Measurements from ENCODE around the gene RCAN1. TPM values are rescaled to one million over a fixed set of nuclear protein-coding genes. Genes with fewer than 3 reads are reported as not detected.

The RCAN1 gene
- total and polyA plus RNA-seq, 4 donors, result 12.2 to 32.8 (median 29.8) TPM

DNA sequence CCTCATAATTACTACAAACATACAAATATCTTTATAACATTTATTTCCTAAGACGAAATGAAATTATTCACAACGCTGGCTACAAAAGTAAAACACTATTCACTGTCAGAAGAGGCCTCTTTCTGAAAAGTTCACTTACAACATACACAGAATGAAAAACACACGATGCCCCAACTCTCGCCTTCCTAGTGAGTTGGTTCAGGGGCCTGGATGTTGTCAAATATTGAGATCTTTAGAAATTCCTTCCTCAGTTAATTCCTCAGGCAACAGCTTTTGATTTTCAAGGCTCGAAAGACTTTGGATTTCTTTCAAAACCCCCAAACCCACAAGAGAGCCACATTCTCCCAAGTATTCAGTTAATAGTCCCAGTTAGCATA lies 88.7 kb downstream of the RCAN1 start:
- 24 to 50% methylated on average over 5 of the region's 5 CpGs for WGBS, 2 donors
- ATAC-seq (ENCODE audit: insufficient read depth, low FRiP score), result no peak
- Histone ChIP-seq H3K9ac (ENCODE audit: insufficient read depth in 1 of 2, low read length in 2 of 2) (peak overlapping the region; percentile 63 to 93), H3K4me1 (ENCODE audit: control insufficient read depth in 5 of 5, insufficient read depth in 5 of 5, low read length in 5 of 5) (peaks cover 4 to 30% (median 15%) of the 10 kb centered on the region in 5 donors), H3K27ac (ENCODE audit: low read depth in 1 of 2, low read length in 1 of 2) (peak overlapping the region; percentile 91 to 96), H3K36me3 (ENCODE audit: control insufficient read depth in 4 of 4, insufficient read depth in 4 of 4, low read length in 4 of 4) (peaks cover 0 to 5% (median 1%) of the 10 kb centered on the region in 4 donors), H3K9me3 (ENCODE audit: control insufficient read depth in 4 of 4, insufficient read depth in 3 of 4, low read length in 3 of 4) (no peaks in the 10 kb centered on the region), H3K4me3 (no peak overlapping the region), H3K27me3 (ENCODE audit: control insufficient read depth in 3 of 3, insufficient read depth in 3 of 3, low read length in 2 of 3) (no peaks in the 10 kb centered on the region)
- DNase-seq, result peak in 2 of 3 donors; percentile 27 to 74
- TF ChIP-seq, protein P1, sequence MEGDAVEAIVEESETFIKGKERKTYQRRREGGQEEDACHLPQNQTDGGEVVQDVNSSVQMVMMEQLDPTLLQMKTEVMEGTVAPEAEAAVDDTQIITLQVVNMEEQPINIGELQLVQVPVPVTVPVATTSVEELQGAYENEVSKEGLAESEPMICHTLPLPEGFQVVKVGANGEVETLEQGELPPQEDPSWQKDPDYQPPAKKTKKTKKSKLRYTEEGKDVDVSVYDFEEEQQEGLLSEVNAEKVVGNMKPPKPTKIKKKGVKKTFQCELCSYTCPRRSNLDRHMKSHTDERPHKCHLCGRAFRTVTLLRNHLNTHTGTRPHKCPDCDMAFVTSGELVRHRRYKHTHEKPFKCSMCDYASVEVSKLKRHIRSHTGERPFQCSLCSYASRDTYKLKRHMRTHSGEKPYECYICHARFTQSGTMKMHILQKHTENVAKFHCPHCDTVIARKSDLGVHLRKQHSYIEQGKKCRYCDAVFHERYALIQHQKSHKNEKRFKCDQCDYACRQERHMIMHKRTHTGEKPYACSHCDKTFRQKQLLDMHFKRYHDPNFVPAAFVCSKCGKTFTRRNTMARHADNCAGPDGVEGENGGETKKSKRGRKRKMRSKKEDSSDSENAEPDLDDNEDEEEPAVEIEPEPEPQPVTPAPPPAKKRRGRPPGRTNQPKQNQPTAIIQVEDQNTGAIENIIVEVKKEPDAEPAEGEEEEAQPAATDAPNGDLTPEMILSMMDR (IDR thresholded peaks at IDR 0.05; ENCODE audit: control extremely low read depth, extremely low read depth), result no peak

DNA sequence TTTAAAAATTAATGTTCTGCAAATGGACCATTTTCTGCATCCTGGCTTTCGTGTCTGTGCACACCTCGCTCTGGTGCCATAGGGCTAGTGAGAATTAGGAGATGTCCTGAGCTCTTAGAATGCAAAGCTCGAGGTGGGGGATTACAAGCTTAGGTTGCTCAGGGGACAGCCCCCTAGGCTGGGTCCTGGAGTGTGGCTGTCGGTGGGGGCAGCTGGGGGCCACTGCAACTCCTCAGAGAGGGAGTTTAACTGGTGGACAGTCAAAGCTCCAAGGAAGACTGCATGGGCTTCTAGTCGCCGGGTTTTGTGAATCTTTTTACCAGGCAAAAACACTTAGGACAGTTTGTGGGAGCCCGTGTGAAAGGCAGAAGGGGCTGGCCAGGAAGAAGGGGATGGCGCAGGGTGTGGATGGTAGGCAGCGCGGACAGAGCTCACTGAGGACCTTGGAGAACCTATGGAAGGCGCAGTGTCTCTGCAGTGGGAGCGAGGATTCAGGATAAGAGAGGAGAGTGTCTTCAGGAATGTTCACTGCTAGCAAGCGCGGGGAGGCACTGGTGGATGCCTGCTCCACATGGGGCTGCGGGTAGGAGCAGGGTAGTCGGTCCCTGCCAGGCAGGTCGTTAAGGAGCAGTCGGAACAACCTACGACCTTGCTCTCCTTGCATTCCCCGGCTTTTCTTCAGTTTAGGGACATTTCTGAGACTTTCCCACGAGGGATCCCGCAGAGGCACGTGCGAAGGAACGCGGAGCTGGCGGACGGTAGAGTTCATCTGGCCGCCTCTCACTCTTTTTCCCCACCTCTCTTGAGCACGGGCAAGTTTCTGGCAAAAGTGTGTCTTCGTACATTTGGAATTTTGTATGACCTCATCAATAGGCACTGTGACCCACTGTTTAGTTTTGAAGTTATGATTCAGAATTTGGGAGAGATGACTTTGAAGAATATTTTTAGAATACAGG lies 90.0 kb downstream of the RCAN1 start:
- WGBS, 2 donors, result 55 to 79% methylated on average over 31 of the region's 31 CpGs
- no peak overlapping the region for H3K4me3 ChIP-seq
- H3K36me3 ChIP-seq (ENCODE audit: control insufficient read depth in 4 of 4, insufficient read depth in 4 of 4, low read length in 4 of 4), result peaks cover 0 to 11% (median 5%) of the 10 kb centered on the region in 4 donors
- H3K27me3 ChIP-seq (ENCODE audit: control insufficient read depth in 3 of 3, insufficient read depth in 3 of 3, low read length in 2 of 3), result no peaks in the 10 kb centered on the region
- H3K4me1 ChIP-seq (ENCODE audit: control insufficient read depth in 5 of 5, insufficient read depth in 5 of 5, low read length in 5 of 5), result peaks cover 4 to 30% (median 18%) of the 10 kb centered on the region in 5 donors
- peak; percentile 35 to 47 (median 47) for DNase-seq
- H3K9ac ChIP-seq (ENCODE audit: insufficient read depth in 1 of 2, low read length in 2 of 2), result no peak overlapping the region
- H3K9me3 ChIP-seq (ENCODE audit: control insufficient read depth in 4 of 4, insufficient read depth in 3 of 4, low read length in 3 of 4), result no peaks in the 10 kb centered on the region
- peak overlapping the region; percentile 67 to 82 for H3K27ac ChIP-seq (ENCODE audit: low read depth in 1 of 2, low read length in 1 of 2)
- TF ChIP-seq, protein P1 (IDR thresholded peaks at IDR 0.05; ENCODE audit: control extremely low read depth, extremely low read depth), result no peak
- no peak for ATAC-seq (ENCODE audit: insufficient read depth, low FRiP score)

DNA sequence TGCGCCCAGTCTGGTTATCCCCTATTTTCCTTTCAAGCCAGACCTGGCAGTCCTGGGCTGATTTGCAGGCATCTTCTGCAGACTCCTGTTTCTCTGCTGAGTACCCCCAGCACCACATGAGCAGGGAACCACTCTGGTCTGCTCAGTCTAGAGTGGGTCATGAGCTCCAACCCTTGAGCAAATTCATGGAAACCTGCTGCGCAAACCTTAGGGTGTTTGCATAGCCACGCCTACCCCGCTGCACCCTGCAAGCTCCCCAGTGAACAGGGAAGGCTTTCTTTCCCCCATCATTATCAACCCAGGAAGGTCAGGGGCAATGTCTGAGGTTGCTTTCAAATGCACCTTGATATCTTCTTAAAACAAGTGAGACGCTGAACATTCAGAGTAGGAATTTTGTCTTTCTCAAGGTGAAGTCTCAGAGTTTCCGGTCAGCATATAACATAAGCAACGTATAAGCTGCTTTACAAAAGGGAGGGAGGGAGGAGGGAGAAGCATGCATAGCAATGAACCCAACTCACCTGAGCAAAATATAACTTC lies 91.8 kb downstream of the RCAN1 start:
- TF ChIP-seq, protein P1 (IDR thresholded peaks at IDR 0.05; ENCODE audit: control extremely low read depth, extremely low read depth), result no peak
- Histone ChIP-seq H3K4me3 (no peak overlapping the region), H3K4me1 (ENCODE audit: control insufficient read depth in 5 of 5, insufficient read depth in 5 of 5, low read length in 5 of 5) (peaks cover 4 to 30% (median 18%) of the 10 kb centered on the region in 5 donors), H3K36me3 (ENCODE audit: control insufficient read depth in 4 of 4, insufficient read depth in 4 of 4, low read length in 4 of 4) (peaks cover 0 to 12% (median 7%) of the 10 kb centered on the region in 4 donors), H3K27ac (ENCODE audit: low read depth in 1 of 2, low read length in 1 of 2) (peak overlapping the region in 1 of 2 donors; percentile 26), H3K9ac (ENCODE audit: insufficient read depth in 1 of 2, low read length in 2 of 2) (no peak overlapping the region), H3K27me3 (ENCODE audit: control insufficient read depth in 3 of 3, insufficient read depth in 3 of 3, low read length in 2 of 3) (no peaks in the 10 kb centered on the region), H3K9me3 (ENCODE audit: control insufficient read depth in 4 of 4, insufficient read depth in 3 of 4, low read length in 3 of 4) (no peaks in the 10 kb centered on the region)
- ATAC-seq (ENCODE audit: insufficient read depth, low FRiP score) (no peak), DNase-seq (peak in 2 of 3 donors; percentile 23 to 42)
- WGBS, 2 donors, result 85 to 86% methylated on average over 7 of the region's 7 CpGs

Measured in lung (tissue), 12 donors.